ENCODE data around the gene CD79B. TPM values are rescaled to one million over a fixed set of nuclear protein-coding genes. Genes with fewer than 3 reads are reported as not detected.

CD79B gene
- total RNA-seq (2014; rRNA removed; shearing (Covaris generic)) = 0.48 and 1.2 TPM in 2 replicates

GRCh38 chr17:63931981-63932561, at the start of gene CD79B:
Gene CD79B (minus strand): TSS chr17:63932331. CDS start chr17:63932261, 70 bp downstream.
- no peak for DNase-seq
- Histone ChIP-seq H3K27me3 (no peaks in the 10 kb centered on the region), H3K27ac (no peak within 1 kb of the TSS), H3K36me3 (no peaks in the 10 kb centered on the region), H3K9me3 (replicated peaks) (no peaks in the 10 kb centered on the region), H3K4me1 (peaks cover 9% of the 10 kb centered on the region), H3K4me3 (no peak within 1 kb of the TSS)

- Histone ChIP-seq H3K4me3 (no peak overlapping the region), H3K27me3 (no peaks in the 10 kb centered on the region), H3K9me3 (replicated peaks) (peaks cover 8% of the 10 kb centered on the region), H3K4me1 (peaks cover 25% of the 10 kb centered on the region), H3K36me3 (peaks cover 9% of the 10 kb centered on the region; the same call in 1 of the 2 replicates), H3K27ac (no peak overlapping the region)
- no peak for DNase-seq
Observed at GRCh38 chr17:63978272-63979200, 46.4 kb upstream of the CD79B start.

DNA sequence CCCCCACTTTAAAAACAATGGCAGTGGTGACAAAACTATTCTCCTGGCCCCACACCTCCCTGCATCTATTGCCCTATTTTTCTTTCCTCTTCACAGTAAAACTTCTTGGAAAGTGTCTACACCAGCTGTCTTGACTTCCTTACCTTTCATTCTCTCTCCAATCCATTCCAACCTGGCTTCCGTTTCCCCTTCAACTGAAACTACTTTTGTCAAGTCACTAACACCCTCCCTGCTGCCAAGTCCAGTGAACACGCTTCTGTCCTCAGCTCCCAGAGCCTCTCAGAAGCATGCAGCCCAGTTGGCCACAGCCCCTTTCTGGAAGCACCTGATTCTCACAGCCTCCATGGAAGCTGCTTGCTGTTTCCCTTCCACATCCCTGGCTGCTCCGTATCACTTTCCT, 44.6 kb upstream of the CD79B start:
- no peak for DNase-seq
- Histone ChIP-seq H3K4me1 (peaks cover 20% of the 10 kb centered on the region), H3K27me3 (no peaks in the 10 kb centered on the region)

DNA sequence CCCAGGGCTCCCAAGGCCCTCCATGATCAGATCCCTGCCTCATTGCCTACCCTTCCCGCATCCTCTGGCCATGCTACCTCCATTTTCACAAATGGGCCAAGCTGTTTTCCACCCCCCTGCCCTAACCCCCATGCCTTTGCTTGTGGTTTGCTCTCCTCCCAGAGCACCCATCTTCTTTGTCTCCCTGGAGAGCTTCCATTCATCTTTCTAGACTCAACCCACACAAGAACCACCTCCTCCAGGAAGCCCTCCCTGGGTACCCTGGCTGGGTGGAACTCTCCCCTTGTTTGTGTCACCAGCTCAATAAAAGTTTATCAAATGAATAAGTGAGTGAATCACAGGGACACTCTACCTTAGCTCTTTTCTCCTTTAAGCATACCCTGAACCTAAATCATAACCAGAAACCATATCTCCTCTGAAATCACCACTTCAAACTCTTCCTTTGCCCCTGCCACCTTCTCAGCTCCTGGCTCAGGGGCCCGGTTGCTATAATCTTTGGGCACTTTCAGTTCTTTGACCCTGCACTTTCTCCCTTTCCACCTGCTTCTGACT, 43.5 kb upstream of the CD79B start:
- H3K4me1 ChIP-seq = peaks cover 17% of the 10 kb centered on the region
- H3K9me3 ChIP-seq (replicated peaks) = no peaks in the 10 kb centered on the region
- H3K27ac ChIP-seq = no peak overlapping the region
- no peak for DNase-seq
- no peak overlapping the region for H3K4me3 ChIP-seq
- peaks cover 6% of the 10 kb centered on the region; the same call in 1 of the 2 replicates for H3K36me3 ChIP-seq
- H3K27me3 ChIP-seq = no peaks in the 10 kb centered on the region

More for the DNA sequence above, 44.6 kb upstream of the CD79B start:
- peaks cover under 1% of the 10 kb centered on the region; the same call in 1 of the 2 replicates for H3K9me3 ChIP-seq (replicated peaks)
- H3K36me3 ChIP-seq = peaks cover 7% of the 10 kb centered on the region; the same call in 1 of the 2 replicates
- H3K4me3 ChIP-seq = no peak overlapping the region
- no peak overlapping the region for H3K27ac ChIP-seq

- peaks cover 14% of the 10 kb centered on the region for H3K4me1 ChIP-seq
Observed at GRCh38 chr17:63974594-63975192, 42.6 kb upstream of the CD79B start.

GRCh38 chr17:63973930-63974593, 41.9 kb upstream of the CD79B start:
- peak; percentile 57 to 58 for DNase-seq
- peaks cover 14% of the 10 kb centered on the region for H3K4me1 ChIP-seq
- peak overlapping the region; percentile 51 for H3K27ac ChIP-seq
- H3K9me3 ChIP-seq (replicated peaks) = no peaks in the 10 kb centered on the region
- H3K4me3 ChIP-seq = no peak overlapping the region
- H3K36me3 ChIP-seq = peaks cover 11% of the 10 kb centered on the region; the same call in 1 of the 2 replicates
- no peaks in the 10 kb centered on the region for H3K27me3 ChIP-seq

More at GRCh38 chr17:63974594-63975192, 42.6 kb upstream of the CD79B start:
- Histone ChIP-seq H3K27me3 (no peaks in the 10 kb centered on the region), H3K4me3 (no peak overlapping the region), H3K9me3 (replicated peaks) (no peaks in the 10 kb centered on the region), H3K27ac (peak overlapping the region; percentile 51), H3K36me3 (peaks cover 11% of the 10 kb centered on the region; the same call in 1 of the 2 replicates)
- no peak for DNase-seq

DNA sequence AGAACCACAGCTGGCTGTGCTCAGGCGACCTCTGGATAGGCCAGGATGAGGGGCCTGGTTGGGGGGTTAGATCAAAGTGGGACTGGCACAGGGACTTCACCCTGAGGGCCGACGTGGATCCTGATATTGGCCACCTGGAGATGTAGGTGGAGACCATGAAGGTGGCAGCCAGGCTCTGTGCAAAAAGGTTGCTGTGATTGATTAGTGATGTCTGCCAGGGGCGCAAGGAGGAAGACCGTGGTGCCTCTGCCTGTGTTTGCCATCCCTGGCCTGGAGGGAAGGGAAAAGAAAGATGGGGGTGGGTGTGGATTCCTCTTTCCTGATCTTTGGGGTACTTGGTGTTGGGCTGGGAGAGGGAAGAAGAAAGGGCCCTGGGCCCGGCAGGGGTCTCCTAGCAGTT, 41.1 kb upstream of the CD79B start:
- no peak for DNase-seq
- Histone ChIP-seq H3K36me3 (peaks cover 13% of the 10 kb centered on the region; the same call in 1 of the 2 replicates), H3K4me3 (no peak overlapping the region), H3K27ac (no peak overlapping the region), H3K4me1 (peaks cover 14% of the 10 kb centered on the region), H3K9me3 (replicated peaks) (no peaks in the 10 kb centered on the region), H3K27me3 (no peaks in the 10 kb centered on the region)

DNA sequence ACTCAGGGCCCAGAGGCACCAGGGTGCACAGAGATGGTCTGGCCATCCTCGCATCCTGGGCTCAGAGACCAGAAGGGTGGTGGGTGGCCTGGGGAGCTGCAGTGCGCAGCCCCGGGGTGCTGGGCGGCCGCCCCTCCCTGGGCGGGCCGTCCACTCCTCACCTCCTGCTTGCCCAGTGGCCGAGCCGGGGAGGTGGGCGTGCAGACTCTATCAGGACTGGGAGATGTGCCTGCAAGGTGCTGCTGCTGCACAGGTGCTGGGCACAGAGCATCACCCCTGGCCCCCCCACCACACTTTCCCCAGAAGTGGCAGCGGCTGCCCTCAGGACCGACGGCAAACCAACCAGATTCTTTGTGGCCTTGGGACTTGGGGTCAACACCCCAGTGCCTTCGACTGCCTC, 40.7 kb upstream of the CD79B start, which contains the start of gene SCN4A:
Gene SCN4A (minus strand): TSS at position 123 of the 400 bp plus-strand sequence. CDS start 77 bp downstream, at position 46.
- Histone ChIP-seq H3K4me3 (no peak within 1 kb of the TSS), H3K27ac (no peak within 1 kb of the TSS), H3K27me3 (no peaks in the 10 kb centered on the region), H3K36me3 (peaks cover 16% of the 10 kb centered on the region; the same call in 1 of the 2 replicates), H3K9me3 (replicated peaks) (no peaks in the 10 kb centered on the region), H3K4me1 (peaks cover 14% of the 10 kb centered on the region)
- DNase-seq = no peak

DNA sequence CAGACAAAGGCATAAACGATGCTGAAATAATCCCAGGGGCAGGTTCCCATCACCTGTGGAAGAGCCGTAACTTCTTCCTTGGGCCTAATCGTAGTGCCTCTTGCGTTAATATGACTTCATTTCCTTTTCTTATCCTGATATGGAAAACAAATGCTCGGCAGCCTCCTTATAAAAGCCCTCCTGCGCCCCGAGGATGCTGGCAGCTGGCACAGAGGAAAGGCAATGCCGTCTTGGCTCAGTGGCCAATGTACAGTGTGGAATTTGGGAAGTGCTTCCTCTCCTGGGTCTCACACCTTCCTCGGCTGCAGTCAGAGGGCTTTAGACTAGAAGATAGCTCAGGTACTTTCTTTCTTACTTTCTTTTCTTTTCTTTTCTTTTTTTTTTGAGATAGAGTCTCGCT, 37.1 kb upstream of the CD79B start:
- Histone ChIP-seq H3K9me3 (replicated peaks) (no peaks in the 10 kb centered on the region), H3K4me3 (no peak overlapping the region), H3K27ac (no peak overlapping the region), H3K27me3 (no peaks in the 10 kb centered on the region), H3K4me1 (peaks cover 6% of the 10 kb centered on the region; the same call in 1 of the 2 replicates), H3K36me3 (peaks cover 16% of the 10 kb centered on the region; the same call in 1 of the 2 replicates)
- DNase-seq = no peak

GRCh38 chr17:63967953-63968352, 35.8 kb upstream of the CD79B start:
- H3K27ac ChIP-seq = no peak overlapping the region
- peaks cover 16% of the 10 kb centered on the region; the same call in 1 of the 2 replicates for H3K36me3 ChIP-seq
- no peaks in the 10 kb centered on the region for H3K4me1 ChIP-seq
- DNase-seq = no peak
- H3K9me3 ChIP-seq (replicated peaks) = no peaks in the 10 kb centered on the region
- no peak overlapping the region for H3K4me3 ChIP-seq
- H3K27me3 ChIP-seq = no peaks in the 10 kb centered on the region

GRCh38 chr17:63966646-63967264, 34.6 kb upstream of the CD79B start:
- H3K9me3 ChIP-seq (replicated peaks) = no peaks in the 10 kb centered on the region
- no peaks in the 10 kb centered on the region for H3K4me1 ChIP-seq

DNA sequence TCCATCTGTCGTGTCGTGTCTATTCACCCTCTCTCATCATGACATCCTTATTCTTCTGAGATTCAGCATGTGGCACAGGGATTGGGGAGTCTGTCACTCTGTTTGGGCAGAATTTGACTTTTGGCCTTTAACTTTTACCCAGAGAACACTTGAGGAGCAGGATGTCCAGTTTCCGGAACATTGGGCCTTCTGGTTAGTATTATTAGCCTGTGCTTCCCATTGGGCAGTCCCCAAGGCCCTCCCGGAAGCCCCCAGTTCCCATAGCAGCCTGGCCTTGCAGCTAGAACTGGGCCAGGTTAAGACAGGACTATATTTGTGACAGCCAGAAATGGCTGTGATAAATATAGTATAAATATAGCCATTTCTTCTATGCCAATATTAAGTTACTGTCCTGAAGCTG, 31.0 kb upstream of the CD79B start:
- no peaks in the 10 kb centered on the region for H3K9me3 ChIP-seq (replicated peaks)
- no peak overlapping the region for H3K27ac ChIP-seq
- no peaks in the 10 kb centered on the region for H3K27me3 ChIP-seq
- no peak for DNase-seq
- no peaks in the 10 kb centered on the region for H3K4me1 ChIP-seq
- H3K36me3 ChIP-seq = peaks cover 2% of the 10 kb centered on the region; the same call in 1 of the 2 replicates
- no peak overlapping the region for H3K4me3 ChIP-seq

More at GRCh38 chr17:63966646-63967264, 34.6 kb upstream of the CD79B start:
- Histone ChIP-seq H3K36me3 (peaks cover 11% of the 10 kb centered on the region; the same call in 1 of the 2 replicates), H3K4me3 (no peak overlapping the region), H3K27me3 (no peaks in the 10 kb centered on the region), H3K27ac (no peak overlapping the region)
- DNase-seq = no peak

GRCh38 chr17:63962298-63962744, 30.2 kb upstream of the CD79B start:
- Histone ChIP-seq H3K27ac (no peak overlapping the region), H3K4me1 (no peaks in the 10 kb centered on the region), H3K36me3 (no peaks in the 10 kb centered on the region; the same call in 1 of the 2 replicates), H3K4me3 (no peak overlapping the region), H3K27me3 (no peaks in the 10 kb centered on the region), H3K9me3 (replicated peaks) (no peaks in the 10 kb centered on the region)
- DNase-seq = no peak
